AG09319 (cell line): Measurements from ENCODE around the gene LYRM9.

ENCODE experiments used
- DNase-seq: peaks from one replicate; pipeline ENCODE4 v3.0.0-alpha.2; 2010; ENCODE audit warnings: low read depth; ENCODE audit errors: extremely low read depth
- CTCF ChIP-seq: IDR thresholded peaks from 2 replicates; pipeline ENCODE4 v1.5.1; 2011; ENCODE audit warnings: low read depth, mild to moderate bottlenecking, inconsistent platforms, low read length, moderate library complexity

Gene LYRM9

GRCh38 chr17:27895940-27896535 lies 2.9 kb upstream of the LYRM9 start:
- no peak for TF ChIP-seq CTCF
- DNase-seq: no peak

- TF ChIP-seq CTCF: no peak
- DNase-seq: no peak
Observed at GRCh38 chr17:27895123-27895895, 2.1 kb upstream of the LYRM9 start.

GRCh38 chr17:27893841-27894503 lies 807 bp upstream of the LYRM9 start:
- no peak for DNase-seq
- TF ChIP-seq CTCF: no peak

- TF ChIP-seq CTCF: no peak
- DNase-seq: no peak
Observed at GRCh38 chr17:27892542-27892865, 661 bp downstream of the LYRM9 start.

- no peak for DNase-seq
- TF ChIP-seq CTCF: no peak
Observed at GRCh38 chr17:27891841-27892240, 1.3 kb downstream of the LYRM9 start.

GRCh38 chr17:27889711-27890251 lies 3.4 kb downstream of the LYRM9 start:
- no peak for DNase-seq

More at GRCh38 chr17:27889711-27890251, 3.4 kb downstream of the LYRM9 start:
- TF ChIP-seq CTCF: no peak
